Suprapubic skin (tissue), 3 donors: ENCODE results near the gene LTBP3.

Experiments
- CTCF ChIP-seq, 2 donors: fragments of 200-600 bp in 1 of 2; fragments of 450-650 bp in 1 of 2; sonication (generic) in 1 of 2; IDR thresholded peaks; one replicate each; pipeline ENCODE4 v1.5.1; 2016 to 2019; ENCODE audit warnings: antibody characterized with exemption in 2 of 2, mild to moderate bottlenecking in 1 of 2, moderate library complexity in 1 of 2
- POLR2A ChIP-seq, 2 donors: fragments of 450-650 bp; IDR thresholded peaks; one replicate each; pipeline ENCODE4 v1.6.1; 2017; ENCODE audit warnings: antibody characterized with exemption in 2 of 2, mild to moderate bottlenecking in 2 of 2, moderate library complexity in 2 of 2

- TF ChIP-seq CTCF (IDR thresholded peaks at IDR 0.05) (no peak), POLR2A (IDR thresholded peaks at IDR 0.05) (no peak)
Observed at GRCh38 chr11:65591939-65592857, 34.0 kb upstream of the LTBP3 start.
